Myocyte (in vitro differentiated cells): ENCODE measurements around the gene STAM. TPM values are rescaled to one million over a fixed set of nuclear protein-coding genes. Genes with fewer than 3 reads are reported as not detected.

Source experiments
- DNase-seq: peaks from one replicate; pipeline ENCODE4 v3.0.0-alpha.2; 2012; ENCODE audit warnings: low read depth
- total RNA-seq: library from RNA; depleted of rRNA; stranded (reverse); fragments of >200 nt; gene quantifications from 2 replicates; pipeline ENCODE4 v1.2.3, GENCODE V29; 2014

STAM gene
- total RNA-seq, 1 donor from 2014 or later, result 77.6 TPM

- no peak for DNase-seq
These were observed 1.8 kb downstream of the STAM start for GRCh38 chr10:17645621-17646345.

DNA sequence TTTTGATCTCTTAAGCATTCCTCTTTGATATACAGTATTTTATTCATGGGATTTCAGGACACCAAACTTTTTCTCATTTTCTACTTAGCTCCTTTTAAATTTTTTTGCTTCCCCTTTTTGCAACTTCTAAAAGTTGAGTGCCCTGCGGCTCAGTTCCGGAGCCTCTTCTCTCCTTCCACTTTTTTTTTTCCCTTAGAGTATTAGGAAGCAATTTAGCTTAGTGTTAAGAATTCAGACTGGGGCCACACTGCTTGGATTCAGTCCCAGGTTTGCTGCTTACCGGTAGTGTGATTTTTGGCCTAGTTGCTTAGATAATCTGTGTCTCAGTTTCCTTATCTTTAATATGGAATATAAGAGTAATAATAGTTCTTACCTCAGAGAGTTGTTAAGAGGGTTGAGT lies 3.4 kb downstream of the STAM start:
- DNase-seq, result no peak

DNA sequence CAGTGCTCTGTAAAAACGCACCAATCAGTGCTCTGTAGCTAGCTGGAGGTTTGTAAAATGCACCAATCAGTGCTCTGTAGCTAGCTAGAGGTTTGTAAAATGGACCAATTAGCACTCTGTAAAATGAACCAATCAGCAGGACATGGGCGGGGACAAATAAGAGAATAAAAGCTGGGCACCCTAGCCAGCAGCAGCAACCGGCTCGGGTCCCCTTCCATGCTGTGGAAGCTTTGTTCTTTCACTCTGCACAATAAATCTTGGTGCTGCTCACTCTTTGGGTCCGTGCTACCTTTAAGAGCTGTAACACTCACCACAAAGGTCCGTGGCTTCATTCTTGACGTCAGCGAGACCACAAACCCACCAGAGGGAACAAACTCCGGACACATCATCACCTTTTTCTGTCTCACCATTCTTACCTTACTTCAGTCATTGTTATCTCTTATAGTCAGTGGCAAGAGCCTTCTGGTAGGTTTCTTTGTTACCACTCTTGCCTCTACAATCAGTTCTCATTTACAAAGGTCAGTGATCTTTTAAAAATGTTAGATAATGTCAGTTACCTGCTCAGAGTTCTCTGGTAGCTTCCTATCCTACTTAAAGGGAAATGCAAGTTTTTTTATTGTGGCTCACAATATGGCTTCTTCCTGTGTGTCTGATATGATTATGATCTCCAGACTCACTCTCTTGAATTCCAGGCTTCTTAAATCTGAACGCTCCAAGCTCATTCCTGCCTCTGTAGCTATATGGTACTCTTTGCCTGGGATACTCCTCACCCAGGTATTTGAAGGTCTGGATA lies 4.5 kb downstream of the STAM start:
- DNase-seq, result no peak

GRCh38 chr10:17649052-17649451 lies 5.1 kb downstream of the STAM start:
- DNase-seq, result no peak

DNA sequence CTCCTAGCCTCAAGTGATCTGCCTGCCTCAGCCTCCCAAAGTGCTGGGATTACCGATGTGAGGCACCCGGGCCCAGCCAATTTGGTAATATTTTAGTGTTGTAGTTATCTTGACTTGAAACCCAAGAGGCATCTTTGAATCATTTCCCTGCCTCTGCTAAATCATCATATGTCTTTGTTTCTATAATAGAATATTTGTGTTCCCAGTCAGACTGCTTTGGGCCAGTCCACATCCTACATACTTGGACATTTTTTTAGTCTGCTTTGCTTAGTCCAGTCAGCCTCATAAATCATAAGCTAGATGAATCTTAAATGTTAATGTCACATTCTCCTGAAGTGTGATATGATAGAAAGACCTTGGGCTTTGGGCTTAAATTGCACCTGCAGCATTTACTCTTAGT lies 5.9 kb downstream of the STAM start:
- no peak for DNase-seq

DNA sequence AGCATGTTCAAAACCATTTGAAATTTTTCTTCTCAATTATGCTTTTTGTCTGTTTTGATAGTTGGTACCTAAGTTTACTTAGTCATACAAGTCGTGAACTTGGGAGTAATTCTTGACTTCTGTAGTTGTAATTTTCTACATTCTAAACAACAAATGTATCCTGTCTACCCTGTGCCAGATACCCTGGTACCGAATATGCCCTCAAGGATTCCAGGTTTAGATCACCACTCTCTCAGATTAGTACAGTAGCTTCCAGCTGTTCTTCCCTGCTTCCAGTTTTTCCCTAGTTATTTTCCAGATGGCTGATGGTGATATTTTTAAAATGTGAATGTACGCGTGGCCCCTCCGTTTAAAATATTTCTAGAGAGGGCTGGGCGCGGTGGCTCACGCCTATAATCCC lies 6.5 kb downstream of the STAM start:
- peak; percentile 58 for DNase-seq

DNA sequence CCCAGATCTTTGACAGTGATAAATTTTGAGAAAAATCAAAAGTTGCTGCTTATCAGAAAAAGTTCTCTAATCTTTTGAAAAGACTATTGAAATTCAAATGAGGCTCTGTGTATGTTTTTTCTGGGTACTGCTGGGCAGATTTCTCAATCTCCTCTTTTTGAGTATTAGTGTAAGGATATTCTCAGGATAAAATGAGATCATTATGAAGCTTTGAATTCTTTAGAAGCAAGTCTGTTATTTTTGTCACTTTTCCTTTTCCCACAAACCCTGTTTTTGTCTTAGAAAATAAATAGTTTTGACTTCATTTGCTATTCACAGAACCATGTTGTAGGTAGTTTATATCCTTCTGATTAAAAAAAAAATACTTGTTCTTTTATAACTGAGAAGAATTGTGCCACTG lies 7.9 kb downstream of the STAM start:
- DNase-seq, result no peak

DNA sequence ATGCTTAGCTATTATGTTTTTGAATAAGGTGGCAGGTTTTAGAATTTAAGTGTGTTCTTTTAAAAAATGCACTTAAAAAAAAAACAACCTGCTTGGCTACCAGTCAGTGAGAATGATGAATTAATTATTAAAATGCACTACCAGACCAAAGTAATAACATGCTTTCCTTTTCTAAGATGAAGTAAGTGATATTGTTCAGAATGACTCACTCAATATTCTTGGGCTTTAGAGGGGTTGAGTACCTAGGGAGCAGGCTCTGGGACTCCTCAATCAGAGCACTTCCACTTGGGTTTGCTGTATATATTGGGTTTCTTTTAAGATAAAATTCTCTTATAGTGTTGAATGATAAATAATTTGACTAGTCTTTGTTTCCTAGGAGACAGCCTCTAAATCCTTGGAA lies 8.6 kb downstream of the STAM start:
- DNase-seq, result no peak

DNA sequence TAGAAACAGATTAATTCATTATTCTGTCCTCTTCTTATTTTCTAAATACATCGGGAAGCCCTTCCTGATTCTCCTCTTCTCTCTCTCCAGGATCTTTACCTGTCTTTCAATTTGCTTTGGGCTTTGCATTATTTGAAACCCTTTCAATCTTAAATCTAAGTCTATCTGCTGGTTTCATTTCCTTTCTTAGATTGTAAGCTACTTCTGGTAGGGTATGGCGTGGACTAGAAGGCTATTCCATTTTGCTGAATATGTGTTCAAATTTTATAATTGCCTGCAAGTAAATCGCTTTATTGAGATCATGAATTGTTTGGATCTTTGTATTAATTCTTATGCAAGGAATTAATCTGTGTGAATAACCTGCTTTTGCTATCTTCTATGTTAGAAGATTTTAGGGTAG lies 11.1 kb downstream of the STAM start:
- DNase-seq, result no peak

- no peak for DNase-seq
These were observed 11.7 kb downstream of the STAM start for GRCh38 chr10:17655567-17656146.

- DNase-seq, result no peak
These were observed 13.2 kb downstream of the STAM start for GRCh38 chr10:17657103-17657500.

DNA sequence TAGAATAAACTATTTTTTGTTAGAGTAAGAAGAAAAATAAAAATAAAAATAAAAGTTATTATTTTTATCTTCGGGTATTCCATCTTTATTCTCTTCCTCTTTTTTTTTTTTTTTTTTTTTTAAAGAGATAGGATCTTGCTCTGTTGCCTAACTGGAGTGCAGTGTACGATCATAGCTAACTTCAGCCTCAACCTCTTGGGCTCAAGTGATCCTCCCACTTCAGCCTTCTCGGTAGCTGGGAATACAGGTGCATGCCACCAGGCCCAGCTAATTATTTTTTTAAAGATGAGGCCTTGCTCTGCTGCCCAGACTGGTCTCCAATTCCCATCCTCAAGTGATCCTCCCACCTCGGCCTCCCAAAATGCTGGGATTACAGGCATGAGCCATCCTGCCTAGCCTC lies 15.4 kb downstream of the STAM start:
- DNase-seq, result no peak

GRCh38 chr10:17660921-17661320 lies 17.0 kb downstream of the STAM start:
- DNase-seq, result no peak

GRCh38 chr10:17661510-17661909 lies 17.6 kb downstream of the STAM start:
- no peak for DNase-seq

DNA sequence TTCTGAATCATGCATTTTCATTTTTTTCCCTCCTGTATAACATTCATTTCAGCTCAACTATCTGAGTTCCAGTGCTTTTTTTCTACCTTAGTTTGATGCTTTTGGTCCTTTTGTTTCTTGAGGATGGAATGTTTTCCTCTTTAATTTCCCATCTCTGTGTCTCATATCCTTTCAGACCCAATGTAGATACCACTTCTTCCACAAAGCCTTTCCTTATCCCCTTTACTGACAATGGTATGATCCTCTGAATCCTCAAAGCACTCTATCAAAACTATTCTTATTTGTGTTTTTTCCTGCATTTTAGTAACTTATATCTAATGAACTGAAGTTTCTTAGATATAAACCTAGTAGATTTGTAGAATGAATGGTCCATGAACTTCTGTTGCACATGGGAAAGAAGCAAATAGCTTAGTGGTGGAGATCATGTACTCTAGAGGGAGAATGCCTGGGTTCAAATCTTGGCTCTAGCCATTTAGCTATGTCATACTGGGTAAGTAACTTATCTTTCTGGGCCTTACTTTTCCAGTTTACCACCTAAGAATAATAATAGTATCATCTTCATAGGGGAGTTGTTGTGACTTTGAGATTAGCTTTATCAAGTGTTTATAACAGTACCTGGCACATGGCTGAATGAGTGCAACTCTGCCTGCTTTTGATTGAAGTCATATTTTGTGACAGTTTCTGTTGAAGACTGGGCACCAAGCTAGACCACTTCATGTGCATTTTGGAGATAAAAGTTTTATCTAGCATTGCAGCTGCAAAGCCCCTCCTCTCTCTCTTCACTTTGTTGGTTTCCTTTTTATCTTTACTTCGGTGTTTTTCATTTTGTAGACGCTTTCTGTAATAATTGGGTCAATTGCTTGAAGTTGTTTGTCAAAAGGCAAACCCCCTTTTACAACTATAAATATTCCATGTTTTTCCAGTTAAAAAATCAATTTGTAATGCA lies 18.5 kb downstream of the STAM start:
- no peak for DNase-seq

- DNase-seq, result no peak
These were observed 19.5 kb downstream of the STAM start for GRCh38 chr10:17663450-17663849.

DNA sequence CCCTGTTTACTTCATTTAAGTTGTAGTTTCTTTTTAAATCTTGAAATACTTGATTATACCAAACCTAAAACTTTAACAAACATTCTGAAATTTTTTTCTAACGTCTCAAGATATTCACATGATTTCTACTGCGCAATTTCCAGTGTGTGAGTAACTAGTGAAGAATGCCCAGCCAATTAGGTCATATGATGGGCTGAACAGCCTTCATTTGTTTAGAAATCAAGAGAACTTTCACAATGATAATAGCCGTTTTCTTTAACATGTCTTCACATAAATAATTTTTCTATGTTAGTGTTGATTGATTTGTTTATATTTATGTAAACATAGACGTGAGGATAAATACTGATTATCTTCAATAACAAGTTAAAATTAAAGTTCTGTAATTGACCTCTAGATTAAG lies 21.8 kb downstream of the STAM start:
- peak; percentile 83 for DNase-seq

DNA sequence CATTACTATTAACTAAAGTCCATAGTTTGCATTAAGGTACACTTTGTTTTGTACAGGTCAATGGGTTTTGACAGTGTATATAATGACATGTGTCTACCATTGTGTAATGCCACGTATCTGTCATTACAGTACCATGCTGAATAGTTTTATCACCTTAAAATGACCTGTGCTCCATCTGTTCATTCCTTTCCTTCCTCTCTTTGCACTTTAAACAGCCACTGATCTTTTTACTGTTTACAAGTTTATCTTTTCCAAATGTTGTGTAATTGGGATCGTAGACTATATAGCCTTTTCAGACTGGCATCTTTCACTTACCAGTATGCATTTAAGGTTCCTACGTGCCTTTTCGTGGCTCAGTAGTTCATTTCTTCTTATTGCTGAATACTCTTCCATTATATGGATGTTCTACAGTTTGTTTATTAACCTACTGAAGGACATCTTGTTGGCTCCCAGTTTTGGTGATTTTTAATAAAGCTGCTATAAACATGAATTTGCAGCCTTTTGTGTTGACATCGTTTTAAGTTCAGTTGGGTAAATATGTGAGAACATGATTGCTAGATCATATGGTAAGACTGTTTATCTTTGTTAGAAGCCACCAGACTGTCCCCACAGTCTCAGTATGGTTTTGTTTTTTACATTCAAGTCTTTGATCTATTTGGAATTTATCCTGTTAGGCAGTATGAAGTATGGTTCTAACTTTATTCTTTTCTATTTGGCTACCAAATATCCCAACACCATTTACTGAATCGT lies 24.7 kb downstream of the STAM start:
- DNase-seq, result no peak

DNA sequence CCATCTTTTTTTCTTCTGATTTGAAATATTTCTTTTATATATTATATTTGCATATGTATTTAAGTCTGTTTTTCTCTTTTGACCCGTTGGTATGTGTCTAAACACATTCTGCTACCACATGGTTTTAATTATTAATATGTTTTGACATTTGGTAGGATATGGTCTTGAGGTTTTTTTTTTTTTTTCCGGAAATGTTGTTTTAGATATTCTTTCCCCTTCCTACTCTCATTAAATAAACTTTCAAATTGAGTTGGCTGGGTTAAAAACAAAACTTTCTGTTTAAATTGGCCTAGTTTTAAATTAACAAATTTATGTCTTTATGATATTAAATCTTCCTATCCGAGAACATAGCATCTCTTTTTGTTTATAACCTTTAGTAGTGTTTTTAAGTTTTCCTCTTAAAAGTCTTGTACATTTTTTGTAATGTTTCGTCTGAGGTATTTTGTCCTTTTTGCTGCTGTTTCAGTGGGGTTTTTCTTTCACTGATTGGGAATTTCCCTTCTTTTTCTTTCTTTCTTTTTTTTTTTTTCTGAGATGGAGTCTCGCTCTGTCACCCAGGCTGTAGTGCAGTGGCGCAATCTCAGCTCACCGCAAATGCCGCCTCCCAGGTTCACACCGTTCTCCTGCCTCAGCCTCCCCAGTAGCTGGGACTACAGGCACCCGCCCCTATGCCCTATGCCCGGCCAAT lies 25.4 kb downstream of the STAM start:
- DNase-seq, result no peak

GRCh38 chr10:17671307-17671706 lies 27.4 kb downstream of the STAM start:
- DNase-seq, result no peak
